Erythroblast (primary cell): Measurements from ENCODE around the gene AGRP.

Experiments used
- GATA1 ChIP-seq: IDR thresholded peaks from 2 replicates; pipeline ENCODE4 v1.6.1; 2011; ENCODE audit warnings: low read depth, mild to moderate bottlenecking, control low read depth, low read length, moderate library complexity
- POLR2A ChIP-seq: IDR thresholded peaks from 2 replicates; pipeline ENCODE4 v1.6.1; 2011; ENCODE audit warnings: mild to moderate bottlenecking, low read length

DNA sequence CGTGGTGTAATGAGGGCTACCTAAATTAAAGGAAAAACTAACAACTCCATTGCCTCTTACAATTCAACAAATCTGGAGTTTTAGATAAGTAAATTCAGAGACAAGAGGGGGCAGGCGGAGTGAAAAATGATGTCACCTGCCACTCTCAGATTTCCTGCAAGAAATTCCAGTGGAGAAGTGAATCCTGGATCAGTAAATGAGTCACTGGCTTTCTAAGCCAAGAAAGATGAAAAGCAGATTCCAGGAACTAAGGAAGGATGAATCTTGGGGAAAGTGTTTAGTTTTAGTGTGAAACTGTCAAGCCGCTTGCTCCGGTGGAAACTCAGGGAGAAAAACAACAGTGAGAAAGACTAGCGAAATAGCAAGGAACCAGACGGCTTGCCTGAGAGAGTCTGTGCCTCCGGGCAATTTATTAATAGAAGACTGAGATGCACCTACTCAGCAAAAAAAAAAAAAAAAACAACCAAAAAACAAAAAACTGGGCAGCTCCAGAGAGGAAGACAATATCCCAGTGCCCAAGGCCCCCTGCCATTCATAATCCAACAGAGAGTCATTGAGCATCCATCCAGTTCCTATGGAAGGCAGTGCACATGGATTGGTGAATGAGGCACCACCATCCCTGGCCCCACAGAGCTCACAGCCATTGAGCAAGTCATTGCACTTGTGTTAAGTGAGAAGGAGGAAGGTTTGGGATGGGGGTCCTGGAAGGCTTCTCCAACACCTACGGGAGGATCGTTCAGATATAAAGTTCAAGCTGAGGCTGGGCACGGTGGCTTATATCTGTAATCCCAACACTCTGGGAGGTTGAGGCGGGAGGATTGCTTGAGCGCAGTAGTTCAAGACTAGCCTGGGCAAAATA is 33.2 kb upstream of the AGRP start:
- TF ChIP-seq POLR2A, result no peak
- no peak for TF ChIP-seq GATA1
